COLO668 (cell line): Measurements from ENCODE around the gene WBP1L.
"Not testable (repeated sequence)": the region's sequence is repeated elsewhere in the genome, so short reads cannot be mapped to it uniquely, and the experiment has no call there.

Experiments
- DNase-seq: peaks from one replicate; lab custom pipeline; 2025; ENCODE audit not compliant: unreplicated experiment; lab: John Stamatoyannopoulos, UW

Gene WBP1L

GRCh38 chr10:102758240-102758932, 14.6 kb downstream of the WBP1L start:
- DNase-seq = no peak

- DNase-seq = not testable (repeated sequence)
These were observed 15.2 kb downstream of the WBP1L start for GRCh38 chr10:102758933-102759262.

GRCh38 chr10:102759497-102760210, 15.9 kb downstream of the WBP1L start:
- no peak for DNase-seq

GRCh38 chr10:102761981-102762380, 18.2 kb downstream of the WBP1L start:
- no peak for DNase-seq

GRCh38 chr10:102762401-102763015, 18.8 kb downstream of the WBP1L start:
- no peak for DNase-seq

GRCh38 chr10:102763037-102763607, 19.4 kb downstream of the WBP1L start:
- DNase-seq = no peak

GRCh38 chr10:102764470-102765161, 20.9 kb downstream of the WBP1L start:
- no peak for DNase-seq

GRCh38 chr10:102765336-102765735, 21.6 kb downstream of the WBP1L start:
- DNase-seq = no peak

GRCh38 chr10:102767428-102768160, 23.8 kb downstream of the WBP1L start:
- no peak for DNase-seq

GRCh38 chr10:102769375-102770107, 25.8 kb downstream of the WBP1L start:
- no peak for DNase-seq

GRCh38 chr10:102770108-102770482, 26.3 kb downstream of the WBP1L start:
- DNase-seq = no peak

GRCh38 chr10:102770792-102771191, 27.0 kb downstream of the WBP1L start:
- DNase-seq = no peak

GRCh38 chr10:102773320-102773719, 29.6 kb downstream of the WBP1L start:
- DNase-seq = no peak

- DNase-seq = no peak
These were observed 30.2 kb downstream of the WBP1L start for GRCh38 chr10:102773986-102774385.

GRCh38 chr10:102775201-102775934, 31.6 kb downstream of the WBP1L start:
- no peak for DNase-seq

- DNase-seq = no peak
These were observed 32.4 kb downstream of the WBP1L start for GRCh38 chr10:102775935-102776669.

GRCh38 chr10:102776779-102777456, 33.2 kb downstream of the WBP1L start:
- no peak for DNase-seq
